ENCODE data around the gene USP22.

DNA sequence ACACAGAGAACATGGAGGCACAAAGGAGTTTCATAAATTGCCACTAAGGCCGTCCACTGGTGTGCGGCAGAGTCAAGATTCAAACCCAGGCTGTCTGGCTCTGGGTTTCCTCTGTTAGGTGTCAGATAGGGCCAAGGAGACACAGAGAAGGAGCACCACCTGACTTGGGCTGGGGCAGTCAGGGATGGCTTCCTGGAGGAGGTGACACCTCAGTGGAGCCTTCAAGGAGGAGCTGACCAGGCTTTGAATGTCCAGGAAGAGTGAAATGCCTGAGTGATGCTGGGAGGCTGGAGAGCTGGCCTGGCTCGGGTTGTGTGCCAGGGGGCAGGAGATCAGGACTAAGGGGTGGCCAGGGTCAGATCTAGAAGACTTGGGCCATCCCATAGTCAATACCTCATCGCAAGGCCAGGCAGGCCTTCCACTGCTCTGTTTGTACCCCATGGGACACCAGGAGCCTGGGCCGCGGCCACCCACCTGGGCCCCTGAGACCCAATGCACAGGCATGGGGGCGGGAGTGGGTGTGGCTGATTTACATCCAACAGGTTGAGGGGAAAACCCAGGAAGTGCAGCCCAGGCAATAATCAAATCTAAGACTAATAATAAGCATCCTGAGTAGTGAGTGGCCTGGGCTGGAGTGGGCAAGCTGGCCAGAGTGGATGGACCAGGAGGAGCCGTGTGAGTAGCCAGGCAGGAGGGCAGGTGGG is 73.7 kb downstream of the USP22 start:
- TF ChIP-seq, protein P1, sequence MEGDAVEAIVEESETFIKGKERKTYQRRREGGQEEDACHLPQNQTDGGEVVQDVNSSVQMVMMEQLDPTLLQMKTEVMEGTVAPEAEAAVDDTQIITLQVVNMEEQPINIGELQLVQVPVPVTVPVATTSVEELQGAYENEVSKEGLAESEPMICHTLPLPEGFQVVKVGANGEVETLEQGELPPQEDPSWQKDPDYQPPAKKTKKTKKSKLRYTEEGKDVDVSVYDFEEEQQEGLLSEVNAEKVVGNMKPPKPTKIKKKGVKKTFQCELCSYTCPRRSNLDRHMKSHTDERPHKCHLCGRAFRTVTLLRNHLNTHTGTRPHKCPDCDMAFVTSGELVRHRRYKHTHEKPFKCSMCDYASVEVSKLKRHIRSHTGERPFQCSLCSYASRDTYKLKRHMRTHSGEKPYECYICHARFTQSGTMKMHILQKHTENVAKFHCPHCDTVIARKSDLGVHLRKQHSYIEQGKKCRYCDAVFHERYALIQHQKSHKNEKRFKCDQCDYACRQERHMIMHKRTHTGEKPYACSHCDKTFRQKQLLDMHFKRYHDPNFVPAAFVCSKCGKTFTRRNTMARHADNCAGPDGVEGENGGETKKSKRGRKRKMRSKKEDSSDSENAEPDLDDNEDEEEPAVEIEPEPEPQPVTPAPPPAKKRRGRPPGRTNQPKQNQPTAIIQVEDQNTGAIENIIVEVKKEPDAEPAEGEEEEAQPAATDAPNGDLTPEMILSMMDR (conservative IDR thresholded peaks at IDR 0.05 in 1 of 2, IDR thresholded peaks at IDR 0.05 in 1 of 2; ENCODE audit: low read depth in 1 of 2, low read length in 2 of 2), result no peak
- no peak for TF ChIP-seq EZH2 (IDR thresholded peaks at IDR 0.05; ENCODE audit: low read length, missing control alignments)
